ENCODE results near the gene FNIP2. TPM values are rescaled to one million over a fixed set of nuclear protein-coding genes. Genes with fewer than 3 reads are reported as not detected.

FNIP2 gene
- total and polyA plus RNA-seq, 9 of the 15 experiments (the other 6 are each of a cell fraction or from before 2014, with no cell fraction given) = 1.7 to 15.5 (median 8.3) TPM

DNA sequence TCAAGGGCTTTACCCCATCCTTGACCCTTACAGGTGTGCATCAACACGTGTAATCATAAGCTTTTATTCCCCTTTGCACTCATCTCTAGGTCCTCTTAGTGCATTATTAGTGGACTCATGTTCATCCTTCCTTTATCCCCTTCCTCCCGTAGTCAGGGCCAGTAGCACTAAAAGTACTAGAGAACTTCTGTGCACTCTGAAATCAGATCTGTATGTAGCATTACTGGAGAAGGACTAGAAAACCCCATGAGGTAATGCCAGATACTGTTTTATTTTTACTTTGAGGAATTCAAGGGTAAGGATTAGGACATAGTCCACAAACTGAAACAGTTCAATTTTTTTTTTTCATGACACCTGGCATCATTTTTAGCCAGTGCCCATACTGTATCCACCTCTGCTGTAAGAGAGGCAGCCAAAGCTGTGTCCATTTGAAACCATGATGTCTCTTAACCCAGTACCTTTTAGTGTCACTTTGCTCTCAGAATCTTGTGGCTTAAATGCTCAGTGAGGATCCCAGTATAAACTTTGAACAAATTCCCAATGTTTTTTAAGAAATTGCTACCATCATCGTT, 134.7 kb downstream of the FNIP2 start:
- ChIA-PET POLR2A (interaction anchor here (0.7 to 1.1 kb wide), 3 partner anchors 10 to 117 kb away, joined by 3 read pairs; no protein-coding TSS in a partner anchor), CTCF (ENCODE audit: low intra/inter-chr PET ratio) (no interaction called here)
- TF ChIP-seq HDAC6 (IDR thresholded peaks at IDR 0.05; ENCODE audit: low read depth, low read length) (no peak), NR2F6 (CRISPR knock-in tag; IDR thresholded peaks at IDR 0.05) (no peak), STAT5B (CRISPR knock-in tag; IDR thresholded peaks at IDR 0.05) (no peak), ZNF551 (CRISPR knock-in tag; IDR thresholded peaks at IDR 0.05) (no peak), ZNF780A (CRISPR knock-in tag; IDR thresholded peaks at IDR 0.05) (no peak), ZNF583 (CRISPR knock-in tag; IDR thresholded peaks at IDR 0.05) (no peak)
- TF ChIP-seq, protein P1, sequence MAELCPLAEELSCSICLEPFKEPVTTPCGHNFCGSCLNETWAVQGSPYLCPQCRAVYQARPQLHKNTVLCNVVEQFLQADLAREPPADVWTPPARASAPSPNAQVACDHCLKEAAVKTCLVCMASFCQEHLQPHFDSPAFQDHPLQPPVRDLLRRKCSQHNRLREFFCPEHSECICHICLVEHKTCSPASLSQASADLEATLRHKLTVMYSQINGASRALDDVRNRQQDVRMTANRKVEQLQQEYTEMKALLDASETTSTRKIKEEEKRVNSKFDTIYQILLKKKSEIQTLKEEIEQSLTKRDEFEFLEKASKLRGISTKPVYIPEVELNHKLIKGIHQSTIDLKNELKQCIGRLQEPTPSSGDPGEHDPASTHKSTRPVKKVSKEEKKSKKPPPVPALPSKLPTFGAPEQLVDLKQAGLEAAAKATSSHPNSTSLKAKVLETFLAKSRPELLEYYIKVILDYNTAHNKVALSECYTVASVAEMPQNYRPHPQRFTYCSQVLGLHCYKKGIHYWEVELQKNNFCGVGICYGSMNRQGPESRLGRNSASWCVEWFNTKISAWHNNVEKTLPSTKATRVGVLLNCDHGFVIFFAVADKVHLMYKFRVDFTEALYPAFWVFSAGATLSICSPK (IDR thresholded peaks at IDR 0.05; ENCODE audit: borderline replicate concordance) = no peak
- TF ChIP-seq, protein P2, sequence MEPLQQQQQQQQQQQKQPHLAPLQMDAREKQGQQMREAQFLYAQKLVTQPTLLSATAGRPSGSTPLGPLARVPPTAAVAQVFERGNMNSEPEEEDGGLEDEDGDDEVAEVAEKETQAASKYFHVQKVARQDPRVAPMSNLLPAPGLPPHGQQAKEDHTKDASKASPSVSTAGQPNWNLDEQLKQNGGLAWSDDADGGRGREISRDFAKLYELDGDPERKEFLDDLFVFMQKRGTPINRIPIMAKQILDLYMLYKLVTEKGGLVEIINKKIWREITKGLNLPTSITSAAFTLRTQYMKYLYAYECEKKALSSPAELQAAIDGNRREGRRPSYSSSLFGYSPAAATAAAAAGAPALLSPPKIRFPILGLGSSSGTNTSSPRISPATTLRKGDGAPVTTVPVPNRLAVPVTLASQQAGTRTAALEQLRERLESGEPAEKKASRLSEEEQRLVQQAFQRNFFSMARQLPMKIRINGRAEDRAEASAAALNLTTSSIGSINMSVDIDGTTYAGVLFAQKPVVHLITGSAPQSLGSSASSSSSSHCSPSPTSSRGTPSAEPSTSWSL (CRISPR knock-in tag; IDR thresholded peaks at IDR 0.05; ENCODE audit: borderline replicate concordance) = no peak
- TF ChIP-seq, protein P3, sequence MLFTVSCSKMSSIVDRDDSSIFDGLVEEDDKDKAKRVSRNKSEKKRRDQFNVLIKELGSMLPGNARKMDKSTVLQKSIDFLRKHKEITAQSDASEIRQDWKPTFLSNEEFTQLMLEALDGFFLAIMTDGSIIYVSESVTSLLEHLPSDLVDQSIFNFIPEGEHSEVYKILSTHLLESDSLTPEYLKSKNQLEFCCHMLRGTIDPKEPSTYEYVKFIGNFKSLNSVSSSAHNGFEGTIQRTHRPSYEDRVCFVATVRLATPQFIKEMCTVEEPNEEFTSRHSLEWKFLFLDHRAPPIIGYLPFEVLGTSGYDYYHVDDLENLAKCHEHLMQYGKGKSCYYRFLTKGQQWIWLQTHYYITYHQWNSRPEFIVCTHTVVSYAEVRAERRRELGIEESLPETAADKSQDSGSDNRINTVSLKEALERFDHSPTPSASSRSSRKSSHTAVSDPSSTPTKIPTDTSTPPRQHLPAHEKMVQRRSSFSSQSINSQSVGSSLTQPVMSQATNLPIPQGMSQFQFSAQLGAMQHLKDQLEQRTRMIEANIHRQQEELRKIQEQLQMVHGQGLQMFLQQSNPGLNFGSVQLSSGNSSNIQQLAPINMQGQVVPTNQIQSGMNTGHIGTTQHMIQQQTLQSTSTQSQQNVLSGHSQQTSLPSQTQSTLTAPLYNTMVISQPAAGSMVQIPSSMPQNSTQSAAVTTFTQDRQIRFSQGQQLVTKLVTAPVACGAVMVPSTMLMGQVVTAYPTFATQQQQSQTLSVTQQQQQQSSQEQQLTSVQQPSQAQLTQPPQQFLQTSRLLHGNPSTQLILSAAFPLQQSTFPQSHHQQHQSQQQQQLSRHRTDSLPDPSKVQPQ (CRISPR knock-in tag; IDR thresholded peaks at IDR 0.05; ENCODE audit: borderline replicate concordance) = no peak

More for the DNA sequence above, 134.7 kb downstream of the FNIP2 start:
- Histone ChIP-seq H3K9ac (ENCODE audit: insufficient read depth in 1 of 2, low read depth in 2 of 2, low read length in 2 of 2) (no peak overlapping the region), H3K9me3 (replicated peaks; ENCODE audit: control insufficient read depth, insufficient read depth, low read depth, low read length) (0 out of 2 replicates have a peak, but pooled peaks cover 2% of the 10 kb centered on the region), H3K4me3 (no peak overlapping the region), H4K20me1 (replicated peaks; ENCODE audit: control insufficient read depth, insufficient read depth, low read length) (no peaks in the 10 kb centered on the region), H3K27me3 (ENCODE audit: control insufficient read depth in 2 of 2, insufficient read depth in 2 of 2, low read length in 2 of 2) (no peaks in the 10 kb centered on the region), H3K4me2 (ENCODE audit: insufficient read depth, low read length) (peak overlapping the region; percentile 52; the same call in 1 of the 2 replicates), H3K36me3 (ENCODE audit: control insufficient read depth, insufficient read depth, low read length) (peaks cover 11% of the 10 kb centered on the region; the same call in 2 of the 3 replicates), H3K9me1 (ENCODE audit: control insufficient read depth, insufficient read depth, low read length) (no peaks in the 10 kb centered on the region), H3K79me2 (ENCODE audit: control insufficient read depth, insufficient read depth, low read length) (no peaks in the 10 kb centered on the region), H2AFZ (ENCODE audit: low read depth, low read length) (peak overlapping the region; percentile 85; the same call in 1 of the 2 replicates), H3K27ac (ENCODE audit: extremely low read depth, low read depth, low read length) (peak overlapping the region; percentile 83; the same call in 2 of the 3 replicates), H3K4me1 (replicated peaks in 1 of 2; ENCODE audit: control insufficient read depth in 2 of 2, insufficient read depth in 2 of 2, low read length in 2 of 2) (peaks cover 7 to 13% of the 10 kb centered on the region in 2 experiments; a peak in 4 of 5 replicates)
- DNase-seq (ENCODE audit: extremely low read depth in 1 of 4, low spot score in 3 of 4) = no peak
- no TSS peak for BruUV-seq (replicated peaks)
- WGBS (ENCODE audit: insufficient coverage, low coverage, missing lambda C conversion rate) = 51% methylated on average over 3 of the region's 3 CpGs
- peak; percentile 11; the same call in 2 of the 3 replicates for ATAC-seq
- FAIRE-seq = no peak
- in situ Hi-C loops (cut with MboI) (no loop called here), intact Hi-C loops (cut with micrococcal nuclease) (loop anchor here (5.0 kb wide), 2 partner anchors 104 to 274 kb away; no protein-coding TSS in a partner anchor)

All from K562 (cell line).